H1 (cell line): ENCODE data around the gene THOP1. TPM values are rescaled to one million over a fixed set of nuclear protein-coding genes. Genes with fewer than 3 reads are reported as not detected.

Experiments used
- CTCF ChIA-PET: fragments of 300-600 bp; sonication (Branson Sonifier 250); formaldehyde crosslinking; loops from one replicate; lab custom pipeline; 2021; ENCODE audit not compliant: partially characterized antibody; lab: Charles Lee
- POLR2A ChIA-PET: fragments of 300-600 bp; sonication (Branson Sonifier 250); formaldehyde crosslinking; loops from one replicate; lab custom pipeline; 2021; ENCODE audit warnings: inconsistent platforms; ENCODE audit not compliant: partially characterized antibody; lab: Charles Lee
- DNase-seq, 2 experiments: peaks; one replicate each; pipeline versions ENCODE4 v3.0.0 to v3.0.0-alpha.2; 2010 to 2022; ENCODE audit warnings: low spot score in 2 of 2, low read depth in 1 of 2, mixed read lengths in 1 of 2
- FAIRE-seq: peaks from 2 replicates; lab custom pipeline; 2011; peaks lifted over from hg19 to GRCh38; lab: Jason Lieb, UNC
- H2AFZ ChIP-seq: 2 replicates; pipeline ENCODE4 v1.8.1; 2012; ENCODE audit warnings: low read length, inconsistent platforms
- H2AK5ac ChIP-seq: 2 replicates; pipeline ENCODE4 v1.6.1; 2013; ENCODE audit warnings: low read depth, low read length
- H2BK120ac ChIP-seq: replicated peaks from 2 replicates; pipeline ENCODE3; 2013; ENCODE audit warnings: low read depth, low read length, inconsistent platforms
- H2BK12ac ChIP-seq: 2 replicates; pipeline ENCODE4 v1.6.1; 2013; ENCODE audit warnings: low read depth, low read length
- H2BK15ac ChIP-seq: 2 replicates; pipeline ENCODE4 v1.6.1; 2013; ENCODE audit warnings: low read length
- H2BK20ac ChIP-seq: 2 replicates; pipeline ENCODE4 v1.6.1; 2013; ENCODE audit warnings: low read length
- H2BK5ac ChIP-seq: 2 replicates; pipeline ENCODE4 v1.6.1; 2013; ENCODE audit warnings: low read depth, low read length
- H3K14ac ChIP-seq: 2 replicates; pipeline ENCODE4 v1.6.1; 2013; ENCODE audit warnings: inconsistent platforms; ENCODE audit not compliant: insufficient read length
- H3K18ac ChIP-seq: 2 replicates; pipeline ENCODE4 v1.6.1; 2013; ENCODE audit warnings: low read length; ENCODE audit errors: extremely low read depth
- H3K23ac ChIP-seq: 2 replicates; pipeline ENCODE4 v1.6.1; 2013; ENCODE audit warnings: inconsistent platforms; ENCODE audit not compliant: insufficient read length
- H3K23me2 ChIP-seq: 2 replicates; pipeline ENCODE4 v1.6.1; 2013; ENCODE audit warnings: low read depth, low read length
- H3K27ac ChIP-seq: 2 replicates; pipeline ENCODE4 v1.6.1; 2011; ENCODE audit warnings: low read depth, low read length, inconsistent platforms
- H3K27me3 ChIP-seq, 4 experiments: replicated peaks in 1 of 4; 1 replicate in 1 of 4; 2 replicates in 3 of 4; pipeline versions ENCODE4 v1.6.1 to v1.8.1; 2011 to 2013; ENCODE audit warnings: low read length in 3 of 4, mild to moderate bottlenecking in 3 of 4, inconsistent platforms in 2 of 4, mixed read lengths in 2 of 4, moderate library complexity in 1 of 4; ENCODE audit not compliant: control insufficient read depth in 3 of 4, insufficient read depth in 3 of 4; ENCODE audit errors: extremely low read depth in 1 of 4
- H3K36me3 ChIP-seq, 4 experiments: 2 replicates each; pipeline versions ENCODE4 v1.6.1 to v1.8.1; 2011 to 2013; ENCODE audit warnings: mild to moderate bottlenecking in 4 of 4, low read length in 3 of 4, moderate library complexity in 2 of 4, control low read depth in 1 of 4, inconsistent platforms in 1 of 4; ENCODE audit not compliant: insufficient read depth in 4 of 4, control insufficient read depth in 2 of 4
- H3K4ac ChIP-seq: replicated peaks from 2 replicates; pipeline ENCODE3; 2013; ENCODE audit warnings: low read length, low read depth, mixed read lengths, inconsistent platforms; ENCODE audit not compliant: insufficient read length
- H3K4me1 ChIP-seq, 4 experiments: replicated peaks in 1 of 4; 1 replicate in 1 of 4; 2 replicates in 3 of 4; pipeline versions ENCODE4 v1.6.1 to v1.8.1; 2011 to 2013; ENCODE audit warnings: low read length in 3 of 4, inconsistent platforms in 2 of 4, mixed read lengths in 1 of 4; ENCODE audit not compliant: insufficient read depth in 4 of 4, control insufficient read depth in 3 of 4
- H3K4me2 ChIP-seq, 2 experiments: 2 replicates each; pipeline versions ENCODE4 v1.6.1 to v1.8.1; 2011 to 2013; ENCODE audit warnings: low read depth in 2 of 2, low read length in 2 of 2, control low read depth in 1 of 2, inconsistent platforms in 1 of 2, mild to moderate bottlenecking in 1 of 2; ENCODE audit not compliant: insufficient read depth in 1 of 2
- H3K4me3 ChIP-seq, 4 experiments: fragments of 200-600, 300-600 bp in 1 of 4; sonication (generic), shearing (Covaris generic), sonication (Bioruptor Twin) in 1 of 4; 2 replicates each; pipeline versions ENCODE4 v1.5.1 to v1.8.1; 2011 to 2016; ENCODE audit warnings: low read length in 4 of 4, low read depth in 3 of 4, control low read depth in 2 of 4, inconsistent platforms in 2 of 4, mild to moderate bottlenecking in 2 of 4, mixed read lengths in 1 of 4, moderate library complexity in 1 of 4; ENCODE audit not compliant: insufficient read depth in 2 of 4; ENCODE audit errors: extremely low read depth in 1 of 4
- H3K56ac ChIP-seq: replicated peaks from 2 replicates; pipeline ENCODE3; 2013; ENCODE audit warnings: low read depth, mild to moderate bottlenecking, mixed read lengths, low read length, inconsistent platforms; ENCODE audit not compliant: insufficient read length
- H3K79me1 ChIP-seq: 2 replicates; pipeline ENCODE4 v1.6.1; 2013; ENCODE audit warnings: low read depth, low read length, control low read depth
- H3K79me2 ChIP-seq, 2 experiments: 2 replicates each; pipeline versions ENCODE4 v1.6.1 to v1.8.1; 2012 to 2013; ENCODE audit warnings: low read length in 2 of 2, mild to moderate bottlenecking in 2 of 2, inconsistent platforms in 1 of 2; ENCODE audit not compliant: insufficient read depth in 2 of 2, control insufficient read depth in 1 of 2
- H3K9ac ChIP-seq, 4 experiments: replicated peaks in 1 of 4; 1 replicate in 1 of 4; 2 replicates in 3 of 4; pipeline versions ENCODE4 v1.6.1 to v1.8.1; 2011 to 2013; ENCODE audit warnings: low read depth in 3 of 4, low read length in 3 of 4, control low read depth in 2 of 4, mild to moderate bottlenecking in 2 of 4, moderate library complexity in 2 of 4, inconsistent platforms in 1 of 4; ENCODE audit errors: extremely low read depth in 1 of 4
- H3K9me3 ChIP-seq, 2 experiments: 2 replicates each; pipeline versions ENCODE4 v1.6.1 to v1.8.1; 2012 to 2013; ENCODE audit warnings: mild to moderate bottlenecking in 2 of 2, moderate library complexity in 2 of 2, control low read depth in 1 of 2, inconsistent platforms in 1 of 2, low read depth in 1 of 2, low read length in 1 of 2, mixed read lengths in 1 of 2; ENCODE audit not compliant: insufficient read depth in 2 of 2
- H4K20me1 ChIP-seq, 2 experiments: replicated peaks in 1 of 2; 2 replicates each; pipeline versions ENCODE3 to v1.8.1; 2011 to 2013; ENCODE audit warnings: inconsistent platforms in 2 of 2, low read length in 2 of 2, mild to moderate bottlenecking in 1 of 2; ENCODE audit not compliant: insufficient read depth in 2 of 2, control insufficient read depth in 1 of 2
- H4K5ac ChIP-seq: 2 replicates; pipeline ENCODE4 v1.6.1; 2013; ENCODE audit warnings: low read length, low read depth, mixed read lengths, inconsistent platforms; ENCODE audit not compliant: insufficient read length
- H4K8ac ChIP-seq: 2 replicates; pipeline ENCODE4 v1.8.0; 2013; ENCODE audit warnings: mild to moderate bottlenecking, moderate library complexity, low read length, inconsistent platforms; ENCODE audit not compliant: insufficient read depth; ENCODE audit errors: extremely low read depth
- H4K91ac ChIP-seq: replicated peaks from 2 replicates; pipeline ENCODE3; 2013; ENCODE audit warnings: low read length, mixed read lengths, inconsistent platforms; ENCODE audit not compliant: insufficient read length
- CTBP2 ChIP-seq: IDR thresholded peaks from 2 replicates; pipeline ENCODE4 v1.7.0; 2011; ENCODE audit warnings: borderline replicate concordance, mild to moderate bottlenecking, moderate library complexity, mixed read lengths, low read length; ENCODE audit not compliant: insufficient read depth, insufficient read length
- GTF2F1 ChIP-seq: IDR thresholded peaks from 2 replicates; pipeline ENCODE4 v1.6.1; 2012; ENCODE audit warnings: low read depth, low read length, improper control_type of control experiment, borderline replicate concordance
- POU5F1 ChIP-seq: IDR thresholded peaks from 2 replicates; pipeline ENCODE4 v1.6.1; 2011; ENCODE audit warnings: low read depth, mild to moderate bottlenecking, low read length, moderate library complexity
- WGBS, 2 experiments: shearing (Covaris generic) in 1 of 2; methylation state at CpG; one replicate each; pipeline versions ENCODE4 v1.1.6 to v1.1.7; 2013 to 2015; ENCODE audit warnings: low lambda C conversion rate in 2 of 2, mixed read lengths in 2 of 2, inconsistent platforms in 1 of 2, low coverage in 1 of 2, missing lambda C conversion rate in 1 of 2; ENCODE audit not compliant: insufficient replicate concordance in 2 of 2, insufficient coverage in 1 of 2, insufficient read length in 1 of 2; ENCODE audit errors: extremely low coverage in 1 of 2, missing lambda C conversion rate in 1 of 2; 5-methylcytosine and 5-hydroxymethylcytosine counted together
- polyA plus RNA-seq, 7 experiments: library from polyadenylated mRNA; depleted of rRNA in 3 of 7; stranded (reverse) in 5 of 7; unstranded in 2 of 7; fragments of >200 nt in 5 of 7; fragments of 200-250 nt in 2 of 7; gene quantifications; 1 replicate in 5 of 7; 2 replicates in 1 of 7; 4 replicates in 1 of 7; pipeline versions ENCODE4 v1.2.1 to v1.2.3, GENCODE V29; 2011 to 2013; ENCODE audit warnings: missing spikeins in 2 of 7, mixed read lengths in 2 of 7
- total RNA-seq: library from RNA; stranded (reverse); fragmentation: NEBNext Ultra II Directional; extraction: Animal tissue kit (Norgen Biotek cat#: 25700); gene quantifications from 2 replicates; pipeline ENCODE4 v1.2.1, GENCODE V29; 2021

The THOP1 gene
- total and polyA plus RNA-seq, 2 of the 8 experiments (the other 6 are each of a cell fraction or from before 2014, with no cell fraction given): 136 to 159 TPM

DNA sequence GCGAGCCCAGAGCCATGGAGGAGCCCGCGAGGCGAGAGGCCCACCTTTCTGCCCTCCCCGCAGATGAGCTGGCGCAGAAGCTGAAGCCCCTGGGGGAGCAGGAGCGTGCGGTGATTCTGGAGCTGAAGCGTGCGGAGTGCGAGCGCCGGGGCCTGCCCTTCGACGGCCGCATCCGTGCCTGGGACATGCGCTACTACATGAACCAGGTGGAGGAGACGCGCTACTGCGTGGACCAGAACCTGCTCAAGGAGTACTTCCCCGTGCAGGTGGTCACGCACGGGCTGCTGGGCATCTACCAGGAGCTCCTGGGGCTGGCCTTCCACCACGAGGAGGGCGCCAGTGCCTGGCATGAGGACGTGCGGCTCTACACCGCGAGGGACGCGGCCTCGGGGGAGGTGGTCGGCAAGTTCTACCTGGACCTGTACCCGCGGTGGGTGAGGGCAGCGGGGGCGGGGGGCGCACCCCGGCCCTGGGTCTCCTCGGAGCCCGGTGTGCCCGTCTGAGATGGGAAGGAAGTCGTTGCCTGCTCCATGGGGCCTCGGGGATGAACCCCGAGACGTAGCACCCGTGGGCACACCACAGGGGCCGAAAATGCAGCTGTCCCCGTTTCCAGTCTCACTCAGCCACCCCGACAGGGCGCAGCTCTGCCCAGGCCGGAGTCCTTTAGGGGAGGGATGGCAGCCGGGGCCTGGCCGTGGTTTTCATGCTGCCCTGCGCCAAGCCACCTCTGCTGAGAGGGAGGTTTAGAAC, 22.3 kb downstream of the THOP1 start:
- no peak overlapping the region for H4K5ac ChIP-seq
- H3K36me3 ChIP-seq: peaks cover 16 to 72% (median 61%) of the 10 kb centered on the region in 4 experiments; a peak in 7 of 8 replicates
- H4K91ac ChIP-seq: no peak overlapping the region
- DNase-seq (no peak), FAIRE-seq (no peak)
- H2BK20ac ChIP-seq: no peak overlapping the region
- H3K4me2 ChIP-seq: no peak overlapping the region
- no peak overlapping the region for H3K14ac ChIP-seq
- H4K8ac ChIP-seq: no peak overlapping the region
- H3K56ac ChIP-seq: no peak overlapping the region
- no peak overlapping the region for H2AK5ac ChIP-seq
- H3K18ac ChIP-seq: no peak overlapping the region
- no peak overlapping the region for H3K4ac ChIP-seq
- H3K27me3 ChIP-seq: no peaks in the 10 kb centered on the region
- 93% methylated on average over 48 of the region's 56 CpGs; no CpG with 5 or more reads in 1 of the 2 experiments for WGBS, 2 experiments
- no peak overlapping the region for H2AFZ ChIP-seq
- no peak overlapping the region for H2BK5ac ChIP-seq
- POLR2A ChIA-PET: interaction anchor here (0.6 kb wide), 2 partner anchors 8 to 39 kb away, joined by 3 read pairs; no protein-coding TSS in a partner anchor
- H3K79me1 ChIP-seq: peaks cover 2% of the 10 kb centered on the region; the same call in 1 of the 2 replicates
- H3K4me3 ChIP-seq: no peak overlapping the region
- H3K23ac ChIP-seq: no peak overlapping the region
- H3K9me3 ChIP-seq: no peaks in the 10 kb centered on the region
- H3K4me1 ChIP-seq: no peaks in the 10 kb centered on the region
- no peak overlapping the region for H3K9ac ChIP-seq
- H3K27ac ChIP-seq: no peak overlapping the region
- H4K20me1 ChIP-seq: peaks cover 8 to 23% of the 10 kb centered on the region in 2 experiments
- CTCF ChIA-PET: interaction anchor here (0.6 kb wide), 1 partner anchor 146 kb away, joined by 3 read pairs; no protein-coding TSS in a partner anchor
- no peaks in the 10 kb centered on the region for H3K23me2 ChIP-seq
- no peak overlapping the region for H2BK15ac ChIP-seq
- no peak overlapping the region for H2BK120ac ChIP-seq
- H3K79me2 ChIP-seq: no peaks in the 10 kb centered on the region
- H2BK12ac ChIP-seq: no peak overlapping the region
- TF ChIP-seq GTF2F1 (no peak), POU5F1 (no peak), CTBP2 (no peak)
